Upper lobe of left lung (tissue), 4 donors: Measurements from ENCODE around the gene CCDC138.

Source experiments
- POLR2A ChIP-seq, 4 donors: fragments of 450-650 bp; IDR thresholded peaks; one replicate each; pipeline ENCODE4 v1.5.1; 2016 to 2017; ENCODE audit warnings: antibody characterized with exemption in 4 of 4, mild to moderate bottlenecking in 2 of 4
- TF ChIP-seq, protein P1 (sequence below), 6 experiments: fragments of 450-650 bp in 4 of 6; fragments of 200-600 bp in 2 of 6; sonication (generic) in 2 of 6; IDR thresholded peaks; one replicate each; pipeline ENCODE4 v1.5.1; 2016 to 2019; ENCODE audit warnings: antibody characterized with exemption in 6 of 6

DNA sequence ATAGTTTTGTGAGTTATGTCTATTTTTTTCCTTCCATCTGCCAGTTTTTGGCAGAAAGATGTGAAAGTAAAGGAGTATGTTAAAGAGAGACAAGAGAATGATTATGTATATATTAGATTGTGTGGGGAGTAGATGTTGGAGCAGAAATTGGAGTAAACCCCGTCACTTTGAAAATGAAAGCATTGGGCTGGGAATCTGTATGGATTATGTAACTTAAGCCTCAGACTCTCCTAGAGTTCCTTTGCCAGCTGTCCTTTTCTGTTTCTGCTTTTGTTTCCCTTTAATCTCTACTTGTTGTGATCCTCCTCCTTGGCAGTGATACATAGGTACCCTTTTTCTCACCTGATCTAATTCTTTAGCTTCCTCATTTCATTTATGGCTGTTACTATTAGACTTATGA lies 19.2 kb downstream of the CCDC138 start:
- no peak for TF ChIP-seq POLR2A (IDR thresholded peaks at IDR 0.05)
- TF ChIP-seq, protein P1, sequence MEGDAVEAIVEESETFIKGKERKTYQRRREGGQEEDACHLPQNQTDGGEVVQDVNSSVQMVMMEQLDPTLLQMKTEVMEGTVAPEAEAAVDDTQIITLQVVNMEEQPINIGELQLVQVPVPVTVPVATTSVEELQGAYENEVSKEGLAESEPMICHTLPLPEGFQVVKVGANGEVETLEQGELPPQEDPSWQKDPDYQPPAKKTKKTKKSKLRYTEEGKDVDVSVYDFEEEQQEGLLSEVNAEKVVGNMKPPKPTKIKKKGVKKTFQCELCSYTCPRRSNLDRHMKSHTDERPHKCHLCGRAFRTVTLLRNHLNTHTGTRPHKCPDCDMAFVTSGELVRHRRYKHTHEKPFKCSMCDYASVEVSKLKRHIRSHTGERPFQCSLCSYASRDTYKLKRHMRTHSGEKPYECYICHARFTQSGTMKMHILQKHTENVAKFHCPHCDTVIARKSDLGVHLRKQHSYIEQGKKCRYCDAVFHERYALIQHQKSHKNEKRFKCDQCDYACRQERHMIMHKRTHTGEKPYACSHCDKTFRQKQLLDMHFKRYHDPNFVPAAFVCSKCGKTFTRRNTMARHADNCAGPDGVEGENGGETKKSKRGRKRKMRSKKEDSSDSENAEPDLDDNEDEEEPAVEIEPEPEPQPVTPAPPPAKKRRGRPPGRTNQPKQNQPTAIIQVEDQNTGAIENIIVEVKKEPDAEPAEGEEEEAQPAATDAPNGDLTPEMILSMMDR (IDR thresholded peaks at IDR 0.05), result no peak
